RWPE2 (cell line): ENCODE results near the gene IL17C.

Source experiments
- ATAC-seq: fragments of 200-7000 bp; cut with Tn5 transposase; 3 replicates; pipeline ENCODE4 v1.9.1; 2021; ENCODE audit warnings: low read depth
- DNase-seq: peaks from one replicate; pipeline ENCODE4 v3.0.0-alpha.2; 2020; ENCODE audit warnings: low spot score
- H3K27ac ChIP-seq: fragments of 450-650 bp; 2 replicates; pipeline ENCODE4 v1.5.1; 2017; ENCODE audit warnings: mild to moderate bottlenecking; ENCODE audit not compliant: poor library complexity, severe bottlenecking
- H3K27me3 ChIP-seq: fragments of 250-450 bp; sonication (Bioruptor Pico); 2 replicates; pipeline ENCODE4 v1.5.1; 2021; ENCODE audit warnings: mild to moderate bottlenecking, moderate library complexity; ENCODE audit not compliant: insufficient read depth, poor library complexity, severe bottlenecking
- H3K36me3 ChIP-seq: fragments of 250-450 bp; sonication (Bioruptor Pico); 2 replicates; pipeline ENCODE4 v1.5.1; 2020; ENCODE audit warnings: low read depth, mild to moderate bottlenecking, moderate library complexity
- H3K4me1 ChIP-seq: fragments of 250-450 bp; sonication (Bioruptor Pico); 2 replicates; pipeline ENCODE4 v1.5.1; 2021; ENCODE audit warnings: mild to moderate bottlenecking, moderate library complexity; ENCODE audit not compliant: insufficient read depth, poor library complexity, severe bottlenecking
- H3K4me3 ChIP-seq: fragments of 250-450 bp; sonication (Bioruptor Pico); 2 replicates; pipeline ENCODE4 v1.5.1; 2021; ENCODE audit warnings: mild to moderate bottlenecking, moderate library complexity; ENCODE audit not compliant: severe bottlenecking
- H3K9me3 ChIP-seq: fragments of 250-450 bp; sonication (Bioruptor Pico); 2 replicates; pipeline ENCODE4 v1.5.1; 2021; ENCODE audit warnings: mild to moderate bottlenecking, moderate library complexity; ENCODE audit not compliant: severe bottlenecking
- CTCF ChIP-seq: fragments of 450-650 bp; IDR thresholded peaks from one replicate; pipeline ENCODE4 v1.5.1; 2017; ENCODE audit warnings: mild to moderate bottlenecking, moderate library complexity; ENCODE audit not compliant: poor library complexity, severe bottlenecking

IL17C gene

GRCh38 chr16:88626646-88627045 is 11.7 kb upstream of the IL17C start:
- Histone ChIP-seq H3K4me3 (no peak overlapping the region), H3K27me3 (no peaks in the 10 kb centered on the region), H3K27ac (no peak overlapping the region), H3K9me3 (no peaks in the 10 kb centered on the region), H3K36me3 (peaks cover 95% of the 10 kb centered on the region), H3K4me1 (no peaks in the 10 kb centered on the region)
- no peak for DNase-seq
- no peak for ATAC-seq
- TF ChIP-seq CTCF = no peak

GRCh38 chr16:88627531-88628411 is 10.6 kb upstream of the IL17C start:
- no peaks in the 10 kb centered on the region for H3K27me3 ChIP-seq
- no peak for TF ChIP-seq CTCF
- H3K27ac ChIP-seq = no peak overlapping the region
- H3K4me1 ChIP-seq = no peaks in the 10 kb centered on the region
- no peak overlapping the region for H3K4me3 ChIP-seq
- DNase-seq (no peak), ATAC-seq (no peak)
- H3K36me3 ChIP-seq = peaks cover 84% of the 10 kb centered on the region
- H3K9me3 ChIP-seq = no peaks in the 10 kb centered on the region

- H3K4me1 ChIP-seq = no peaks in the 10 kb centered on the region
- peak; percentile 35; the same call in 2 of the 3 replicates for ATAC-seq
Measured at GRCh38 chr16:88628512-88628974, 9.8 kb upstream of the IL17C start.

GRCh38 chr16:88629835-88630234 is 8.5 kb upstream of the IL17C start:
- H3K36me3 ChIP-seq = peaks cover 63% of the 10 kb centered on the region

More at GRCh38 chr16:88628512-88628974, 9.8 kb upstream of the IL17C start:
- peak; percentile 32 for TF ChIP-seq CTCF
- Histone ChIP-seq H3K9me3 (no peaks in the 10 kb centered on the region), H3K36me3 (peaks cover 76% of the 10 kb centered on the region), H3K27ac (no peak overlapping the region), H3K4me3 (no peak overlapping the region), H3K27me3 (no peaks in the 10 kb centered on the region)
- DNase-seq = no peak

More at GRCh38 chr16:88629835-88630234, 8.5 kb upstream of the IL17C start:
- no peak for TF ChIP-seq CTCF
- Histone ChIP-seq H3K27me3 (no peaks in the 10 kb centered on the region), H3K4me3 (no peak overlapping the region), H3K27ac (no peak overlapping the region), H3K9me3 (no peaks in the 10 kb centered on the region), H3K4me1 (no peaks in the 10 kb centered on the region)
- ATAC-seq = no peak
- no peak for DNase-seq
